NB4 (cell line): ENCODE results near the gene CELA2A.
A peak's percentile ranks its signal among the peaks of the same experiment; 100 is the strongest.

Experiments used
- DNase-seq: peaks from one replicate; pipeline ENCODE4 v3.0.0; 2010; ENCODE audit warnings: low read depth
- H3K4me3 ChIP-seq: one replicate; pipeline ENCODE4 v1.5.1; 2011; ENCODE audit warnings: mild to moderate bottlenecking, low read depth, low read length, moderate library complexity
- CTCF ChIP-seq: IDR thresholded peaks from one replicate; pipeline ENCODE4 v1.5.1; 2012; ENCODE audit warnings: low read depth, low read length
- MYC ChIP-seq: IDR thresholded peaks from 2 replicates; pipeline ENCODE4 v1.6.1; 2011; ENCODE audit warnings: low read depth, low read length
- POLR2A ChIP-seq: IDR thresholded peaks from 2 replicates; pipeline ENCODE4 v1.6.1; 2011; ENCODE audit warnings: mild to moderate bottlenecking; ENCODE audit not compliant: insufficient read length; ENCODE audit errors: extremely low read depth
- TF ChIP-seq, protein P1 (sequence below): IDR thresholded peaks from 2 replicates; pipeline ENCODE4 v1.6.1; 2011; ENCODE audit warnings: low read depth, low read length

The CELA2A gene

DNA sequence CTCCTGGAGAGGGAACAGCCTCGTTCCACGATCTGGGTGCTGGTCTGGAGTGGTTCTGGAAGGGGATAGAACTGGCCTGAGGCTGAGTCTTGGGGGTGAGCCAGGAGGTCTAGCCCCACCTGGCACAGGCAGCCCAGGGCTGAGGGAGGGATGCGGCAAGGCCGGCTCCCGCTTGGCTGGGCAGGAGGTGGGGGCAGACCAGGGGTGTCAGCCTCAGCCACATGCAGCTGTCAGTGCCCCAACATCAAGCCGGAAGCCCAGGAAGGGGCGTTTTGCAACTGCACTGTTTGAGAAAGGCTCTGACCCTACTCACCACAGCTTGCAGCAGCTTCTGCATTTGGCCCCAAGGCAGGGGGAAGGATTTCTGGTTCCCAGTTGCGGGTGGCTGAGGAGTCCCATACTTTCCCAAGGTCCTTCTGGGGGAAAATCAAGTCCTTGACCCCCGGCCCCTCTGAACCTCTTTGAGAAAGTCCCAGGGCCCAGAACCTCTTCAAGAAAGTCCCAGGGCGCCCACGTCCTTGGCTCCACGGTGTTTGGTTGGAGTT lies 44.9 kb upstream of the CELA2A start:
- DNase-seq, result peak; percentile 95
- H3K4me3 ChIP-seq, result peak overlapping the region; percentile 87

DNA sequence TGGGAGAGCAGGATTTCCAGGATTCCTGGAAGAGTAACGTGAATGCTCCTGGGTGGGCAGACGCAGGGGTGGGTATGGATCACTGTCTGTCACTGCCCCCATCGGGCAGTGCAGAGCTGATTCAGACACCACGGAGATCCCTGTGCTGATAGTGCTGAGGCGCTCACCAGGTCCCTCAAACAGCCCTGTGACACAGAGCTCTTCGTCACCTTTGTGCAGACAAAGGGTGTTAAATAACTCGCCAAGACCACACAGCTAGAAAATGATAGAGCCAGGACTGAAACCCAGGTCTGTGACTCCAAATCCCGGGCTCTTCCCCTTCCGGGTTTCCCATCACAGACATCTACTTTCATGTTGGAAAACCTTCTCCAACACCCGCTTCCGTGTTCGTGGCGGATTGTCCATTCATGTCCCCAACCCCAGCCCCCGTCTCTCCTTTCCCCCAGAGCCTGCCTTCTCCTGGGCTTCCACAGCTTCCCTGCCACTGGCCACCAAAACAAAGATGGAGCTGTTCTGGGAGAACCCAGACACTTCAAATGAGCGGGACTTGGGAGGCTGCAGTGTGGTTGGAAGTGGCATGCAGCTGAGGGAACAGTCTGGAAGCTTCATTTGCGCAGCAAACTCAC lies 44.2 kb upstream of the CELA2A start:
- H3K4me3 ChIP-seq, result peak overlapping the region; percentile 87
- peak; percentile 58 for DNase-seq

More for the DNA sequence above, 44.9 kb upstream of the CELA2A start:
- TF ChIP-seq CTCF, result no peak
- peak; percentile 89 for TF ChIP-seq MYC
- no peak for TF ChIP-seq POLR2A
- TF ChIP-seq, protein P1, sequence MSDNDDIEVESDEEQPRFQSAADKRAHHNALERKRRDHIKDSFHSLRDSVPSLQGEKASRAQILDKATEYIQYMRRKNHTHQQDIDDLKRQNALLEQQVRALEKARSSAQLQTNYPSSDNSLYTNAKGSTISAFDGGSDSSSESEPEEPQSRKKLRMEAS, result peak; percentile 88

DNA sequence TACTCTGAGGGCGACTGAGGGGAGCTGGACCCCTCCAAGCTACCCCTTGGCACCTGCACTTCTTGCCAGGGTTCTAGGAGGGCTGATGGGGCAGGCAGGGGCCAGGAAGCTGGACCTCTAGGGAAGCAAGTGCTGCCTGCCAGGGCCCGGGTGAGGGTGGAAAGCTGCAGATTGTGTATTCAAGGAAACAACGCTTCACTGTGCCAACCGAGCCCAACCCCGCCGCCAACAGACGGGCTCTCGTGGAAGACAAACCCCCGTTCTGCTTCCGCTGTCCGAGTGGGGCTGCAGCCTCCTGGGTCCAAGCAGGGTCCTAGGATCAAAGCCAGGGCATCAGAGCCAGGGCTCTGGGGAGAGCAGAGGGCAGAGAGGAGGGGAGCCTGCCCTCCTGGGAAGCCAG lies 43.7 kb upstream of the CELA2A start:
- DNase-seq, result no peak
- H3K4me3 ChIP-seq, result peak overlapping the region; percentile 87
- TF ChIP-seq, protein P1, result no peak
- no peak for TF ChIP-seq MYC
- TF ChIP-seq CTCF, result no peak
- no peak for TF ChIP-seq POLR2A

More for the DNA sequence above, 44.2 kb upstream of the CELA2A start:
- no peak for TF ChIP-seq POLR2A
- TF ChIP-seq MYC, result no peak
- TF ChIP-seq, protein P1, result no peak
- no peak for TF ChIP-seq CTCF

DNA sequence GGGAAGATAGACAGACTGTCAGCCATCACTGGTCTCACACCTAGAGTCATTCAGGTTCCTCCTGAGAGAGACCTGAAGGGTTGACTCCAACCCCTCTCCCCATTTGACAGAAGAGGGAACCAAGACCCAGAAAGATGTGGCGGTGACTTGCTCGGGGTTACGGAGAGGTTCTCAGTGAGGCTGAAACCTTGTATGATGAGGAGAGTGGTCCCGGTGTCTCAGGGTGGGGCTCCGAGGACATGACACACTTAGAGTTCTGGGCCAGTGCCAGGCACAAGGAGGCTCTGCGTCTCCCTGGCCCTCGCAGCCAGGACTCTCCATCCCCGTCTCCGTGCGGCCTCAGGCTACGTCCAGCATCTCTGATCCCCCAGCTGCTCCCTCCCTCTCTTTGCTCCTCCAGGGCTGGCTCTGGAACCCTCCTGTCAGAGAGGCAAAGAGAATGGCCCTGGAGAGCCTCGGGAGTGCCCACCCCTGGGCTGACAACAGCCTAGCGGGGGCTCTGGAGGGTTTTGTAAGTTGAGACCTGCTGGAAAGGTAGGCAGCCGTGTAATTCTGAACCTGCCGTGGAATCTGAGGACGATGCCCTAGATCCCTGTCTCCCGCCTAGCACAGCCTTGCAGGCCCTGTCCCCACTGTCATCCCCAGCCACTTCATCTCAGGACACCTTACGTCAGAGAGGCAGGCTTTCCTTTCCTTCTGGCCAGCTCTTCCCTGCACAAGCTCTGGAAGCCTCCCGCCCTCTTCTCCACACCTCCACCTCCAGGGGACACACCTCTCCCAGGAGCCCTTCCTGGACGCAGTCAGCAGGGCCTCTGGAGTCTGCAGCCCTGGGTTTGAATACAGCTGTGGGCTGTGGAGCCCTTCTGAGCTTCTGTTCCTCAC lies 42.7 kb upstream of the CELA2A start:
- TF ChIP-seq MYC, result no peak
- no peak for TF ChIP-seq POLR2A
- TF ChIP-seq, protein P1, result no peak
- H3K4me3 ChIP-seq, result no peak overlapping the region
- no peak for DNase-seq

- no peak for TF ChIP-seq POLR2A
- no peak for TF ChIP-seq MYC
- no peak for TF ChIP-seq CTCF
- TF ChIP-seq, protein P1, result no peak
- H3K4me3 ChIP-seq, result no peak overlapping the region
- DNase-seq, result no peak
Measured at GRCh38 chr1:15414445-15414983, 42.0 kb upstream of the CELA2A start.
